ENCODE data around the gene PTPRT. TPM values are rescaled to one million over a fixed set of nuclear protein-coding genes. Genes with fewer than 3 reads are reported as not detected.

The PTPRT gene
- total RNA-seq, 1 experiment from 2014 or later: not detected

- CTCF ChIA-PET: interaction anchor here (0.5 to 0.6 kb wide), 2 partner anchors 258 to 439 kb away, joined by 3 read pairs; no protein-coding TSS in a partner anchor
- no peak for TF ChIP-seq CTCF (IDR thresholded peaks at IDR 0.05; ENCODE audit: unreplicated experiment)
- no peak for DNase-seq
- H3K9me3 Mint-ChIP-seq (ENCODE audit: low read depth, unreplicated experiment): no peaks in the 10 kb centered on the region
- no TSS peak for BruUV-seq (replicated peaks)
- H3K4me3 Mint-ChIP-seq (ENCODE audit: low read depth, unreplicated experiment): no peak overlapping the region
- H3K4me1 Mint-ChIP-seq (ENCODE audit: low read depth, unreplicated experiment): no peaks in the 10 kb centered on the region
- no peak overlapping the region for H3K27ac Mint-ChIP-seq (ENCODE audit: unreplicated experiment)
- H3K27me3 Mint-ChIP-seq (ENCODE audit: unreplicated experiment): peaks cover 100% of the 10 kb centered on the region
- intact Hi-C loops (cut with micrococcal nuclease; ENCODE audit: unreplicated experiment): no loop called here
- H3K36me3 Mint-ChIP-seq (ENCODE audit: insufficient read depth, unreplicated experiment): no peaks in the 10 kb centered on the region
Measured at GRCh38 chr20:43198607-43199006, 8.9 kb upstream of the PTPRT start.

GRCh38 chr20:43196243-43196642 is 6.5 kb upstream of the PTPRT start:
- Mint-ChIP-seq H3K9me3 (ENCODE audit: low read depth, unreplicated experiment) (no peaks in the 10 kb centered on the region), H3K27ac (ENCODE audit: unreplicated experiment) (no peak overlapping the region), H3K36me3 (ENCODE audit: insufficient read depth, unreplicated experiment) (no peaks in the 10 kb centered on the region), H3K4me3 (ENCODE audit: low read depth, unreplicated experiment) (no peak overlapping the region), H3K27me3 (ENCODE audit: unreplicated experiment) (peaks cover 100% of the 10 kb centered on the region), H3K4me1 (ENCODE audit: low read depth, unreplicated experiment) (no peaks in the 10 kb centered on the region)
- CTCF ChIA-PET: no interaction called here
- no peak for DNase-seq
- BruUV-seq (replicated peaks): no TSS peak
- intact Hi-C loops (cut with micrococcal nuclease; ENCODE audit: unreplicated experiment): no loop called here
- TF ChIP-seq CTCF (IDR thresholded peaks at IDR 0.05; ENCODE audit: unreplicated experiment): no peak

GRCh38 chr20:43194137-43194536 is 4.4 kb upstream of the PTPRT start:
- Mint-ChIP-seq H3K4me3 (ENCODE audit: low read depth, unreplicated experiment) (no peak overlapping the region), H3K27me3 (ENCODE audit: unreplicated experiment) (peaks cover 96% of the 10 kb centered on the region), H3K27ac (ENCODE audit: unreplicated experiment) (no peak overlapping the region), H3K4me1 (ENCODE audit: low read depth, unreplicated experiment) (no peaks in the 10 kb centered on the region), H3K9me3 (ENCODE audit: low read depth, unreplicated experiment) (no peaks in the 10 kb centered on the region), H3K36me3 (ENCODE audit: insufficient read depth, unreplicated experiment) (no peaks in the 10 kb centered on the region)
- BruUV-seq (replicated peaks): no TSS peak
- DNase-seq: no peak
- TF ChIP-seq CTCF (IDR thresholded peaks at IDR 0.05; ENCODE audit: unreplicated experiment): no peak
- intact Hi-C loops (cut with micrococcal nuclease; ENCODE audit: unreplicated experiment): no loop called here
- CTCF ChIA-PET: interaction anchor here (0.5 kb wide), 1 partner anchor 1320 kb away, joined by 3 read pairs; no protein-coding TSS in a partner anchor

- no peak for TF ChIP-seq CTCF (IDR thresholded peaks at IDR 0.05; ENCODE audit: unreplicated experiment)
- Mint-ChIP-seq H3K27ac (ENCODE audit: unreplicated experiment) (no peak overlapping the region), H3K9me3 (ENCODE audit: low read depth, unreplicated experiment) (no peaks in the 10 kb centered on the region), H3K27me3 (ENCODE audit: unreplicated experiment) (peaks cover 96% of the 10 kb centered on the region), H3K36me3 (ENCODE audit: insufficient read depth, unreplicated experiment) (no peaks in the 10 kb centered on the region), H3K4me3 (ENCODE audit: low read depth, unreplicated experiment) (no peak overlapping the region), H3K4me1 (ENCODE audit: low read depth, unreplicated experiment) (peaks cover 1% of the 10 kb centered on the region)
- no peak for DNase-seq
- intact Hi-C loops (cut with micrococcal nuclease; ENCODE audit: unreplicated experiment): no loop called here
- CTCF ChIA-PET: interaction anchor here (0.5 kb wide), 1 partner anchor 125 kb away, joined by 3 read pairs; no protein-coding TSS in a partner anchor
- no TSS peak for BruUV-seq (replicated peaks)
Measured at GRCh38 chr20:43193443-43193842, 3.7 kb upstream of the PTPRT start.
